ENCODE measurements around the gene ITFG2. TPM values are rescaled to one million over a fixed set of nuclear protein-coding genes. Genes with fewer than 3 reads are reported as not detected.

Gene ITFG2
- total RNA-seq, 1 experiment from 2014 or later = 41.6 TPM

- no peaks in the 10 kb centered on the region for H3K27me3 Mint-ChIP-seq (ENCODE audit: low read depth)
- peak overlapping the region in 1 of 3 experiments; percentile 98; a peak in 2 of 7 replicates for H3K27ac Mint-ChIP-seq
- H4K8ac ChIP-seq (replicated peaks; ENCODE audit: insufficient read length, low read depth, low read length) = no peak overlapping the region
- H4K20me1 ChIP-seq (ENCODE audit: control insufficient read depth, insufficient read depth, insufficient read length) = no peaks in the 10 kb centered on the region
- no peak overlapping the region for H2BK20ac ChIP-seq (ENCODE audit: low read depth, low read length, poor library complexity, severe bottlenecking)
- no peaks in the 10 kb centered on the region for H3K9me3 ChIP-seq (ENCODE audit: control insufficient read depth, low read depth, low read length)
- peaks cover 3% of the 10 kb centered on the region; the same call in 1 of the 2 replicates for H3K4me1 ChIP-seq (ENCODE audit: insufficient read depth, low read length)
- no peak overlapping the region for H2AK5ac ChIP-seq (ENCODE audit: insufficient read length, low read length)
- H4K5ac ChIP-seq (ENCODE audit: insufficient read length, low read depth, low read length) = no peak overlapping the region
- no CpG with 5 or more reads among the region's 3 CpGs for WGBS (ENCODE audit: extremely low coverage, insufficient read length, low lambda C conversion rate)
- H3K79me1 ChIP-seq (ENCODE audit: insufficient read depth, low read depth, low read length, poor library complexity, severe bottlenecking) = no peaks in the 10 kb centered on the region
- peaks cover 37 to 38% of the 10 kb centered on the region in 2 experiments for H3K4me1 Mint-ChIP-seq
- H3K9ac ChIP-seq (ENCODE audit: extremely low read depth, insufficient read length, low read length) = no peak overlapping the region
- H3K23me2 ChIP-seq (ENCODE audit: insufficient read length, low read depth, low read length, poor library complexity, severe bottlenecking) = no peaks in the 10 kb centered on the region
- no peaks in the 10 kb centered on the region for H3K79me2 ChIP-seq (ENCODE audit: insufficient read depth, low read length)
- H3K4me2 ChIP-seq (ENCODE audit: insufficient read depth, insufficient read length, low read length) = no peak overlapping the region
- no peak overlapping the region for H3K4ac ChIP-seq (ENCODE audit: low read depth, low read length)
- no peak for DNase-seq
- H2BK5ac ChIP-seq (ENCODE audit: insufficient read length, low read length) = no peak overlapping the region
- H2AFZ ChIP-seq (ENCODE audit: low read length) = no peak overlapping the region
- no peak overlapping the region for H2BK120ac ChIP-seq (ENCODE audit: low read depth, low read length, poor library complexity, severe bottlenecking)
- H3T11ph ChIP-seq (ENCODE audit: low read length) = no peak overlapping the region
- H3K23ac ChIP-seq (ENCODE audit: insufficient read length, low read depth, low read length) = no peak overlapping the region
- H3K4me3 Mint-ChIP-seq = no peak overlapping the region
- no peak overlapping the region for H3K18ac ChIP-seq (ENCODE audit: insufficient read length, low read depth, low read length)
- H4K91ac ChIP-seq (ENCODE audit: insufficient read length, low read depth, low read length) = no peak overlapping the region
- no peak overlapping the region for H2BK15ac ChIP-seq (ENCODE audit: low read depth, low read length)
- H3K9me3 Mint-ChIP-seq = no peaks in the 10 kb centered on the region
- no peak overlapping the region for H2BK12ac ChIP-seq (ENCODE audit: insufficient read length, low read depth, low read length)
- H3K27ac ChIP-seq (ENCODE audit: insufficient read length, low read depth, low read length) = no peak overlapping the region
- H3K27me3 ChIP-seq (ENCODE audit: insufficient read depth, low read length) = no peaks in the 10 kb centered on the region
- no peak overlapping the region for H3K56ac ChIP-seq (ENCODE audit: insufficient read length, low read depth, low read length)
- no peak overlapping the region for H3K14ac ChIP-seq (ENCODE audit: insufficient read depth, low read length)
- peaks cover 32 to 83% (median 66%) of the 10 kb centered on the region in 3 experiments for H3K36me3 Mint-ChIP-seq (ENCODE audit: insufficient read depth in 1 of 3, low read depth in 3 of 3)
- TF ChIP-seq CTCF (conservative IDR thresholded peaks at IDR 0.05) = no peak
These were observed 13.6 kb downstream of the ITFG2 start for GRCh38 chr12:2826036-2826435.
